Subcutaneous abdominal adipose tissue (tissue), 5 donors: Measurements from ENCODE around the gene GNAZ.
"Not testable (repeated sequence)": the region's sequence is repeated elsewhere in the genome, so short reads cannot be mapped to it uniquely, and the experiment has no call there.

Source experiments
- H3K27ac ChIP-seq: one replicate; pipeline ENCODE4 v1.7.0; 2013; ENCODE audit warnings: low read depth, mild to moderate bottlenecking, inconsistent platforms, low read length, moderate library complexity
- H3K27me3 ChIP-seq, 5 donors: one replicate each; pipeline ENCODE4 v1.7.0; 2013; ENCODE audit warnings: low read length in 5 of 5, inconsistent platforms in 1 of 5; ENCODE audit not compliant: control insufficient read depth in 5 of 5, insufficient read depth in 4 of 5
- H3K36me3 ChIP-seq, 5 donors: one replicate each; pipeline ENCODE4 v1.7.0; 2013; ENCODE audit warnings: low read length in 5 of 5; ENCODE audit not compliant: control insufficient read depth in 5 of 5, insufficient read depth in 5 of 5
- H3K4me1 ChIP-seq, 5 donors: one replicate each; pipeline ENCODE4 v1.7.0; 2013; ENCODE audit warnings: low read length in 5 of 5, mild to moderate bottlenecking in 3 of 5, moderate library complexity in 1 of 5; ENCODE audit not compliant: control insufficient read depth in 5 of 5, insufficient read depth in 5 of 5
- H3K4me3 ChIP-seq, 5 donors: one replicate each; pipeline ENCODE4 v1.7.0; 2013; ENCODE audit warnings: low read length in 5 of 5, low read depth in 1 of 5
- H3K9ac ChIP-seq, 5 donors: one replicate each; pipeline ENCODE4 v1.7.0; 2013; ENCODE audit warnings: low read length in 5 of 5, mild to moderate bottlenecking in 4 of 5, moderate library complexity in 3 of 5
- H3K9me3 ChIP-seq, 5 donors: one replicate each; pipeline ENCODE4 v1.7.0; 2013; ENCODE audit warnings: low read length in 5 of 5; ENCODE audit not compliant: control insufficient read depth in 5 of 5
- donor health status: healthy.
- donor health status: healthy.
- donor health status: healthy.
- donor health status: healthy.
- donor health status: healthy.

Gene GNAZ

DNA sequence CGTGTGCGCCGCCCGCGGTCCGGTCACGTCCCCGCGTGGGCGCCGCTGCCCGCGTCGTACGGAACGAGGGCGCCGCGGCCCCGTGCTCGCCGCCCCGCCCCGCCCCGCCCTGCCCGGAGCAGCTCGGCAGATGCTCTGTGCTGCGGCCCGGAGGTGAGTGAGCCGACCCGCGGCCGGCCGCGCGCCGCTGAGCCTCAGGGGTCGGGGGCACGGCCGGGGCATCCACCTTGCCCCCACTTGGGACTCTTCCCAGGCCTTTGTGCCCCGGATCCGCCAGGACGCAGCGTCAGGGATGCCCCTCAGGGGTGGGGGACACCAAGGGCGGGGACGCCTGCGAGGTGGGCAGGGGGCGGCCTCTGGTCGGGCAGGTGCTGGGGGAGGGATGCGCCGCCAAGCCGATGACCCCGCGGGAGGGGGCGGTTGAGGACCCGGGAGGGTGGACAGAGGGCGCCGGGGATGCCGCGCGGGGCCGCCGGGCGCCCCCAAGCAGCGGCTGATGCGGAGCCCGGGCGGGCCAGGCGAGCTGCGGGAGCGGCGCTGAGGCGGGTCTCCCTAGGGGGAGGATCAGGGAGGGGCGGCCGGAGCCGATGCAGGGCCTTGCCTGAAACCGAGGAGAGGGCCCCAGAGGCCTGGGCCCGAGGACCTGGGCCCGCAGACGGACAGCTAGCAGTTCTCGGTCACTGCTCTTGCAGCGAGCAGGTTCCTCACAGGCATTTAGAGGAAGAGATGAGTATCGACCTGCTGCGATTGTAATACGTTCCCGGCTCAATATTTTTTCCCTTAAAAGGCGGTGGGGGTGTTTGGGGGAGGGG lies at the start of gene GNAZ:
Gene GNAZ (plus strand): TSS at position 102 of the 812 bp plus-strand sequence. CDS start 25,177 bp downstream, outside the sequence.
- peaks cover 3 to 16% (median 9%) of the 10 kb centered on the region in 5 donors for H3K27me3 ChIP-seq
- no peaks in the 10 kb centered on the region for H3K9me3 ChIP-seq
- H3K27ac ChIP-seq = peak within 1 kb of the TSS; percentile 30
- H3K36me3 ChIP-seq = no peaks in the 10 kb centered on the region
- peak within 1 kb of the TSS in 3 of 5 donors; percentile 42 to 62 (median 60) for H3K9ac ChIP-seq
- peak within 1 kb of the TSS; percentile 62 to 75 (median 73) for H3K4me3 ChIP-seq
- peaks cover 3 to 63% (median 20%) of the 10 kb centered on the region in 5 donors for H3K4me1 ChIP-seq

DNA sequence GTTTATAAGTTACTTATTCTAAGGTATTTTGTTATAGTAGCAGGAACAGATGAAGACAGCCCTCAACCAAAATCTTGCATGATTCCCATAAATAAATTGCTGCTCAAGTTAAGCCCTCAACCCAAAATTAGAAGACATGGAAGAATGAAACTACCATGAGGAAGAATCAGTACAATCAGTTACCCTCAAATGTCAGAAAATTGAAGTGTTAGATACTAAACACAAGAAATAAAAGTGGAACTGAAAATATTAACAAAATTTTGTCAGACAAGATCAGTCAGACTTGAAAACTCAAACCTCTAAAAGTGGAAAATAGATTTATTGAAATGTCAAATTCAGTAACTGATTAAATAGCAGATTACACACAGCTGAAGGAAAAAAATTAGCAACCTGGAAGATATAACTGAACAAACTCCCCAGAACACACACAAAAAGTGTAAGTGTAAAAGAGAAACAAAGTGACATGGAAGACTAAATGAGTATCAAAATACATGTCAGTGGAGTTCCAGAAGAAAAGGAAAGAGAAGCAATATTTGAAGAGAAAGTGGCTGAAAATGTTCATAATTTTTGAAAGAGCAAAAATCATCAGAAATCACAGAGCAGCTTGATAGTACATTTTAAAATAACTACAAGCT lies 49.5 kb upstream of the GNAZ start:
- no peaks in the 10 kb centered on the region for H3K9me3 ChIP-seq
- no peak overlapping the region for H3K27ac ChIP-seq
- no peak overlapping the region for H3K9ac ChIP-seq
- no peaks in the 10 kb centered on the region for H3K36me3 ChIP-seq
- H3K27me3 ChIP-seq = no peaks in the 10 kb centered on the region
- H3K4me1 ChIP-seq = no peaks in the 10 kb centered on the region
- H3K4me3 ChIP-seq = no peak overlapping the region

DNA sequence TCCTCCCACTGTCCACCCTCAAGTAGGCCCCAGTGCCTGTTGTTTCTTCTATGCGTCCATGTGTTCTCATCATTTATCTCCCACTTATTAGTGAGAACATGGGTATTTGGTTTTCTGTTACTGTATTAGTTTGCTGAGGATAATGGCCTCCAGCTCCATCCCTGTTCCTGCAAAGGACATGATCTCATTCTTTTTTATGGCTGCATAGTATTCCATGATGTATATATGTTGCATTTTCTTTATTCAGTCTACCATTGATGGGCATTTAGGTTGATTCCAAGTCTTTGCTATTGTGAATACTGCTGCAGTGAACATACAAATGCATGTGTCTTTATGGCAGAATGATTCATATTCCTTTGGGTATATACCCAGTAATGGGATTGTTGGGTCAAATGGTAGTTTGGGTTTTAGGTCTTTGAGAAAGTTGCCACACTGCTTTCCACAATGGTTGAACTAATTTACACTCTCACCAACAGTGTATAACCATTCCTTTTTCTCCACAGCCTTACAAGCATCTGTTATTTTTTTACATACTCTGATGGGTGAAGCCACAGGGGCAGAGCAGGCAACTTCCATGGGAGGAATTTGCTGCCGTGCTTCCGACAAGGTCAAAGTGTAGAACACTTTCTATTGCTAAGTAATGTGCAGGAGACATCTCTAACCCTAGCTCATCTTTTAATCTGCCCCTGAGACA lies 48.5 kb upstream of the GNAZ start:
- H3K9ac ChIP-seq, H3K36me3 ChIP-seq, H3K4me1 ChIP-seq, H3K27me3 ChIP-seq, H3K4me3 ChIP-seq, H3K9me3 ChIP-seq, H3K27ac ChIP-seq: not testable (repeated sequence)

DNA sequence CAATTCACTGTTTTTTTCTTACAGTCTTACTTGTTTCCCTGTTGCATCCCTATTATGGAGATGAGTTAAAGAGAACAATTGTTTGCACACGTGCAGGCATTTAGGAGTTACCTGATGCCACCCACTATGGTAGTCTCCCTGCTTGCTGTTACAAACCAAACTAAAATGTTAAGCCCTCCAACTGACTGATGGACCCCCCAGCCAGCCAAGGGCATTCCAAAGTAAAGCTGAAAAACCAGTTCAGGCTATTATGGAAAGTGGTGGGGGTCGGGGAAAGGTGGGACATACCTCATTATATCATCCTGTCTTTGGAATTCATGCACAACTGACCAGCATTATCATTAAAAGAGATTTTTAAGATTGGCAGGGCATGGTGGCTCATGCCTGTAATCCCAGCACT lies 47.0 kb upstream of the GNAZ start:
- Histone ChIP-seq H3K9me3 (no peaks in the 10 kb centered on the region), H3K4me1 (peaks cover 0 to 5% (median 0%) of the 10 kb centered on the region in 5 donors), H3K9ac (no peak overlapping the region), H3K27me3 (no peaks in the 10 kb centered on the region), H3K27ac (no peak overlapping the region), H3K4me3 (no peak overlapping the region), H3K36me3 (no peaks in the 10 kb centered on the region)

DNA sequence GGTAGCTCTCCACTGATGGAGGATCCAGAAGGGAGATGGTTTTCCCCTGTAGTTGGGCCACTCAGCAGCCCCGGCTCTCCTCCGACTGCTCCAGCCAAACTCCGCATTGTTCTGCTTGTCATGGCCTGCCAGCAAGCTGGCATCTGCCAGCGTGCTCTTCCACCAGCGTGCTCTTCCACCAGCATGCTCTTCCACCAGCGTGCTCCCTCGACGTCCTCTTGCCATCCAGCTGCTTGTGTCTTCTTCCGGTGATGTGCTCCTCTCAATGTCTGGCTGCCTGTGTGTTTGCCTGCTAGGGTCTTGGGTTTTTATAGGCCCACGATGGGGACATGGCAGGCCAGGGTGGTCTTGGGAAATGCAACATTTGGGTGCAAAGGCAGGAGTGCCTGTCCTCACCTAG lies 43.5 kb upstream of the GNAZ start:
- H3K9me3 ChIP-seq = no peaks in the 10 kb centered on the region
- H3K36me3 ChIP-seq = no peaks in the 10 kb centered on the region
- peaks cover 0 to 5% (median 0%) of the 10 kb centered on the region in 5 donors for H3K4me1 ChIP-seq
- no peaks in the 10 kb centered on the region for H3K27me3 ChIP-seq
- no peak overlapping the region for H3K4me3 ChIP-seq
- H3K9ac ChIP-seq = no peak overlapping the region
- H3K27ac ChIP-seq = no peak overlapping the region

DNA sequence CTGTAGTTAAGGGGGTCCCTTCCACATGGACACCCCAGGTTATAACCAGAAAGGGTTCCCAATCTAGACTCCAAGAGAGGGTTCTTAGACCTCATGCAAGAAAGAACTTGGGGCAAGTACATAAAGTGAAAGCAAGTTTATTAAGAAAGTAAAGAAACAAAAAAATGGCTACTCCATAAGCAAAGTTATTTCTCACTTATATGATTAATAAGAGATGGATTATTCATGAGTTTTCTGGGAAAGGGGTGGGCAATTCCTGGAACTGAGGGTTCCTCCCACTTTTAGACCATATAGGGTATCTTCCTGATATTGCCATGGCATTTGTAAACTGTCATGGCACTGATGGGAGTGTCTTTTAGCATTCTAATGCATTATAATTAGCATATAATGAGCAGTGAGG lies 42.5 kb upstream of the GNAZ start:
- not testable (repeated sequence) for H3K27me3 ChIP-seq, H3K4me1 ChIP-seq, H3K9me3 ChIP-seq, H3K9ac ChIP-seq, H3K36me3 ChIP-seq, H3K27ac ChIP-seq, H3K4me3 ChIP-seq

DNA sequence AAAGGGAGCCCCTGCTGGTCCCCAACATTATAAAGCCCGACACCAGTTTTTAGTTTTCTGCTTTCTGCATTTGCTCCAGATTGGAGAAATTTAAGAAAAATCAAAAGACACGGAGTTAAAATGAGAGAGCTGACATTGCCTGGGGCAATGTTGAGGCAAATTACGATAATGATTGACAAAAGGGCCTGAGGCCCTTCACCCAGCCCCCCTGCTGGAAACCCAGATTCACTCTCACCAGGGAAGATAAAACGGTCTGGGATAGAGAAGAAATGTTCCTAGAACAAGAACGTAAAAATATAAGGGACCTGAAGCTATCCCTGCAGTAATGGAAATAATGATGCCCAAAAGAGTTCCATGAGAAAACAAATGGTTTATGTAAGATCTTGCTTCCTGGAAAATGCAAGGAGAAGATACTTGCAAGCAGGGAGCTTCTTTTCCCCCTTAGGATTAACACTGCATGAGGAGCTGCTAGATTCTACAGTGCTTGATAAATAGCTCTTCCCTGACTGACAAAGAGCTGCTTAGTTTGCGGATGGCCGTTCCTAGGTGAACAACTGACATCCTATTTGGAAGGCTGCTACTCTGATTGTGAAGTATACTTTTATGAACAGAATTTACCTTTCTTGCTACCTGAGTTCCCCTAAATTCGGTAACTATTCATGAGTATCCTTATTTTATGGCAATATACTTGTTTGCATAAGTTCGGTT lies 40.6 kb upstream of the GNAZ start:
- H3K36me3 ChIP-seq = no peaks in the 10 kb centered on the region
- peaks cover 0 to 3% (median 0%) of the 10 kb centered on the region in 5 donors for H3K27me3 ChIP-seq
- no peaks in the 10 kb centered on the region for H3K9me3 ChIP-seq
- H3K4me1 ChIP-seq = peaks cover 0 to 5% (median 0%) of the 10 kb centered on the region in 5 donors
- no peak overlapping the region for H3K9ac ChIP-seq
- H3K27ac ChIP-seq = no peak overlapping the region
- H3K4me3 ChIP-seq = no peak overlapping the region

DNA sequence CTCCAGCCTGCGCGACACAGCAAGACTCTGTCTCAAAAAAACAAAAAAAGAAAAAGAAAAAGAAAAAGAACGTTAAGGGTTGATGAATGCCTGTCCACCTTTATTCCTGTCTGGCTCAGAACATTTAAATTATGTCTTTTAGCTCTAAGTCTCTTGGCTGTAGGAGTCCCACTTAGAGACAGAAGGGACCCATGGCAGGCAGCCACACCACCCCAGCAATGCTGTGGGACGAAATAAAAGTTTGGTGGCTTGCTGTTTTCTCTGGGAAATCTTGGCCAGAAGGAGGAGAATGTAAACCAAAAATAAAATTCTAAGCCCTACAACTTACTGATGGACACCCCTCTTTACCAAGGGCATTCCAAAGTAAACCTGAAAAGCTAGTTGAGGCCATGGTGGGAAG lies 38.9 kb upstream of the GNAZ start:
- H3K4me1 ChIP-seq = peaks cover 0 to 12% (median 0%) of the 10 kb centered on the region in 5 donors
- no peak overlapping the region for H3K4me3 ChIP-seq

DNA sequence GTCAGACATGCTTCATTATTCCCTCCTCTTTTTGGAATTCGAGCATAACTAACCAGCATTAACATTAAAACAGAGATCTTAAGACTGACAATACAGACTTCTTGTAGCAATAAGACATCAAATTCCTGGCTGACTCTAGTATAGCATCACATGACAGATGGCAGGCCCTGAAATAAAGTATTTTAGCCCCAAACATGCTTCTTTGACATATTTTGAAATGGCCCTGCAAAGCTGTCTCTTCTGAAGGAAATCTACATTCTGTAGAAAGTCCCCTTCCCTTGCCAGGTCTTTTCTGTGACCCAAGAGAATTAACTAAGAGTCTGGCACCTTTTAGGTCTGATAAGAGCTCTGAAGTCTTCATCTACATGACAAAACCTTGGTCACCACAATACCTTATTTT lies 38.5 kb upstream of the GNAZ start:
- Histone ChIP-seq H3K4me1 (peaks cover 0 to 15% (median 0%) of the 10 kb centered on the region in 5 donors), H3K27me3 (peaks cover 0 to 5% (median 0%) of the 10 kb centered on the region in 5 donors), H3K36me3 (no peaks in the 10 kb centered on the region), H3K27ac (no peak overlapping the region), H3K9ac (no peak overlapping the region), H3K9me3 (no peaks in the 10 kb centered on the region), H3K4me3 (no peak overlapping the region)

More for the DNA sequence above, 38.9 kb upstream of the GNAZ start:
- H3K9me3 ChIP-seq = no peaks in the 10 kb centered on the region
- H3K9ac ChIP-seq = no peak overlapping the region
- no peak overlapping the region for H3K27ac ChIP-seq
- H3K36me3 ChIP-seq = no peaks in the 10 kb centered on the region
- H3K27me3 ChIP-seq = peaks cover 0 to 3% (median 0%) of the 10 kb centered on the region in 5 donors
